Bronchial epithelial cell (primary cell): ENCODE results near the gene ODAD2. TPM values are rescaled to one million over a fixed set of nuclear protein-coding genes. Genes with fewer than 3 reads are reported as not detected.

Experiments used
- DNase-seq: peaks from one replicate; pipeline ENCODE4 v3.0.0-alpha.2; 2010; ENCODE audit warnings: low read depth
- FAIRE-seq: peaks from 2 replicates; lab custom pipeline; 2011; peaks lifted over from hg19 to GRCh38; lab: Jason Lieb, UNC
- H3K27me3 ChIP-seq: 2 replicates; pipeline ENCODE4 v1.5.1; 2011; ENCODE audit warnings: low read length; ENCODE audit not compliant: control insufficient read depth, insufficient read depth
- H3K36me3 ChIP-seq: 2 replicates; pipeline ENCODE4 v1.5.1; 2011; ENCODE audit warnings: low read length; ENCODE audit not compliant: control insufficient read depth, insufficient read depth
- H3K4me3 ChIP-seq: 2 replicates; pipeline ENCODE4 v1.5.1; 2011; ENCODE audit warnings: mild to moderate bottlenecking, low read depth, low read length, control low read depth
- CTCF ChIP-seq: IDR thresholded peaks from 2 replicates; pipeline ENCODE4 v1.5.1; 2011; ENCODE audit warnings: mild to moderate bottlenecking, moderate library complexity, low read length, control low read depth, inconsistent platforms; ENCODE audit not compliant: insufficient read depth, severe bottlenecking
- total RNA-seq: library from RNA; depleted of rRNA; stranded (reverse); fragments of >200 nt; gene quantifications from 2 replicates; pipeline ENCODE4 v1.2.1, GENCODE V29; 2014

Gene ODAD2
- total RNA-seq, 1 donor from 2014 or later = not detected

- TF ChIP-seq CTCF = no peak
- Histone ChIP-seq H3K4me3 (no peak overlapping the region), H3K36me3 (no peaks in the 10 kb centered on the region), H3K27me3 (no peaks in the 10 kb centered on the region)
- DNase-seq (no peak), FAIRE-seq (no peak)
These were observed 166.1 kb downstream of the ODAD2 start for GRCh38 chr10:27832826-27833225.

GRCh38 chr10:27826369-27826768 lies 172.5 kb downstream of the ODAD2 start:
- FAIRE-seq = no peak

GRCh38 chr10:27822301-27822700 lies 176.6 kb downstream of the ODAD2 start:
- DNase-seq (no peak), FAIRE-seq (no peak)
- Histone ChIP-seq H3K27me3 (no peaks in the 10 kb centered on the region), H3K36me3 (no peaks in the 10 kb centered on the region), H3K4me3 (no peak overlapping the region)
- TF ChIP-seq CTCF = no peak

More at GRCh38 chr10:27826369-27826768, 172.5 kb downstream of the ODAD2 start:
- no peak for TF ChIP-seq CTCF
- no peaks in the 10 kb centered on the region for H3K27me3 ChIP-seq
- no peak overlapping the region for H3K4me3 ChIP-seq
- no peak for DNase-seq
- no peaks in the 10 kb centered on the region for H3K36me3 ChIP-seq

- FAIRE-seq (no peak), DNase-seq (no peak)
- Histone ChIP-seq H3K36me3 (no peaks in the 10 kb centered on the region), H3K27me3 (no peaks in the 10 kb centered on the region), H3K4me3 (no peak overlapping the region)
- no peak for TF ChIP-seq CTCF
These were observed 178.2 kb downstream of the ODAD2 start for GRCh38 chr10:27820637-27821036.

DNA sequence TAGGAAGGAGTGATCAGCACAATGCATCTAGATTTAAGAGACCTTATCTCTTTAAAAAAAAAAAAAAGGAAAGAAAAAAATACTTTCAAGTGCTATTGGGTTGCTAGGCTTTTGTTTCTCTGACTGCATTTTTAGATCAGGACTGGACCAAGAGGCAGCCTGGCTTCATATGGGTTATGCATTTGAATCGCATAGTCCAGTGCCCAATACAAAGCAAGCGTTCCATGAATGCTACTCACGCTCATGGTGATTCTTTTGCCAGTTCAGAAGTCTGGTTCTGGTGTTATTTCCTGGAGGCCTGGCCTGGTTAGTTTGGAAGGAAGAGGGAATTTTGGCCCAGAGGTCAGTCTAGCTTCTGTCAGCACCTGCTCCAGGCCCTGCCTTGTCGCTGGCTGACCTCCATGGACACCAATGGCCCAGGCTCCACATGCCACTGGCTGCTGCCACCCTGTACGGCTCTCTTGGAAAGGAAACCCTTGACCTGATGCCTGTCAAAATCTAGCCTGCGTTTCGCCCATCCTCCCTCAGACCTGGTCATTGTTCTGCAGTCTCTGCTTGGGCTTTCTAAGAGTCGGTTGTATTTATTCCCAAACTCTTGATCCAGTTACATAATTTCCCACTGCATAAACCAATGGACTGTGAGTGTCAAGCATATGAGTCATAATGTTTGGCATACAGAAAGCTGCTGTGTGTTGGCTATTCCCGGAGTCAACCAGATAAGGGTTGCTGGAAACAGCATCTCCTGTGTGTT lies 178.9 kb downstream of the ODAD2 start:
- no peak for TF ChIP-seq CTCF
- DNase-seq = peak; percentile 53
- H3K27me3 ChIP-seq = no peaks in the 10 kb centered on the region
- H3K4me3 ChIP-seq = no peak overlapping the region
- FAIRE-seq = no peak
- no peaks in the 10 kb centered on the region for H3K36me3 ChIP-seq

- TF ChIP-seq CTCF = no peak
- no peak for DNase-seq
- FAIRE-seq = no peak
- no peaks in the 10 kb centered on the region for H3K27me3 ChIP-seq
- H3K36me3 ChIP-seq = no peaks in the 10 kb centered on the region
- H3K4me3 ChIP-seq = no peak overlapping the region
These were observed 182.6 kb downstream of the ODAD2 start for GRCh38 chr10:27816320-27816719.
